Dedifferentiated amniotic fluid mesenchymal stem cell (primary cell): ENCODE results near the gene EPN2.
A peak's percentile ranks its signal among the peaks of the same experiment; 100 is the strongest.

Source experiments
- DNase-seq: peaks from one replicate; pipeline ENCODE4 v3.0.0-alpha.2; 2016; ENCODE audit errors: extremely low spot score

EPN2 gene

GRCh38 chr17:19331134-19331533, 94.0 kb downstream of the EPN2 start:
- DNase-seq = peak; percentile 82

GRCh38 chr17:19331543-19332245, 94.5 kb downstream of the EPN2 start:
- no peak for DNase-seq

GRCh38 chr17:19332371-19333131, 95.4 kb downstream of the EPN2 start:
- DNase-seq = no peak

- no peak for DNase-seq
Observed at GRCh38 chr17:19333132-19333440, 95.9 kb downstream of the EPN2 start.

DNA sequence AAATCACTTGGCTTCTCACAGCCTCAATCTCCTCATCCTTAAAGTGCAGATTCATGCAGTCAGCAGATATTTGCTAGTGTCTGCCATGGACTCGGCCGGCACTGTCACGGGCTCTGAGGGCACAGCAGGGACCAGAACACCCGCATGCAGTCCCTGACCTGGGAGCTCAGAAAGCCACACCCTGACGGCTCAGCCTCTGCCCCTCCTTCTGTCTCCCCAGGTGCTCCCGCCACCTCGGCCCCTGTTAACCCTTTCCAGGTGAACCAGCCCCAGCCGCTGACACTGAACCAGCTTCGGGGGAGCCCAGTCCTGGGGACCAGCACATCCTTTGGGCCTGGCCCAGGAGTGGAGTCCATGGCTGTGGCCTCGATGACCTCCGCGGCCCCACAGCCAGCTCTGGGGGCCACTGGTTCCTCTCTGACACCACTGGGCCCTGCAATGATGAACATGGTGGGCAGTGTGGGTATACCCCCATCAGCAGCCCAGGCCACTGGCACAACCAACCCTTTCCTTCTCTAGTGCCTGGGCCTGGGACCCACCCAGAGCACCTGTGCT, 96.6 kb downstream of the EPN2 start:
- no peak for DNase-seq

DNA sequence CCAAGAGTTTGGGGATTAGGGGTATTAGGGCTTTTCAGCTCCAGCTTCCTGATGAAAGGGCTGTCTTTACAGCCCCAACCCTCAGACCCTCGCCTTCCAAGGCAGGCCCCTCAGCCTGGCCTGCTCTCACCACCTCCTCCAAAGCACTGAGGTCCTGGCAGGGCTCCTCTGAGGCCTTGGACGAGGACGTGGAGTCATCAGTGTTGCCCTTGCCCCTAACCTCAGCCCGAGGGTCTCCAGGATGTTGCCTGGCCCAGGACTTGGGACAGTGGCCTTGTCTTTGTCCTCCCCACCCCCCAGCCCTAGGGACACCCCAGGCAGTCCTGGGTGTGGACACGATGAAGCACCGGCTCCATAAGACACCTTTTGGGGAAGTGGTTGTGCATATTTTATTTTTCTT, 97.2 kb downstream of the EPN2 start:
- no peak for DNase-seq

DNA sequence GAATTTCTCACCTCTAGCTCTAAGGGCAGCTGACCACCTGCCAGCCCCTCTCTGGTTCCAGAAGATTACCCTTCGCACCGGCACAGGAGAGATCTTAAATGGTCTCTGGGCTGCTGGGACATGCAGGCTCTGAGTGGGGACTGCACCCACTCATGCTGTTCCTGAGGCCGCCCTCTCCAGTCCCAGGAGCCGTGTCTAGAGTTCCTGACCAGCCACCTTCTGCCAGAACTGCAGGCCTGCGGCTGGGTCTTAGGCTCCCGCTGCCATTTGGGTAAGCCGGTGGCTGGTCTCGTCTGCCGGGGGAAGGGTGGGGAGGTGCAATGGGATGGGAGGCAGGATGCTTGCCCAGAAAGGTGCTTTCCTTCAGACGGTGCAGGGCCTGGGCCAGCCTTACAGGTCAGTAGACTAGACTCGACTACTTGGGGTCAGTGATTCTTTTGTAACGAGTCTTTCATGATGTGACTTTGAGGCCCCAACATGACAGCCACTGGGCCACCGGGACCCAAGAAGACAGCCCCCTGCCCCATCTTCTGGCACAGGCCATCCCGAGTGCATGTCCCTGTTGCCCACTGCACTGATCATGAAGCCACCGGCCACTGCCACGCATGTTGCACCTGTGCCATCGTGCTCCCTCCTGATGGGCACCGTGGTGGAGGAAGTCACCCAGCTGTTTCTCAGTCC, 98.9 kb downstream of the EPN2 start:
- DNase-seq = no peak

DNA sequence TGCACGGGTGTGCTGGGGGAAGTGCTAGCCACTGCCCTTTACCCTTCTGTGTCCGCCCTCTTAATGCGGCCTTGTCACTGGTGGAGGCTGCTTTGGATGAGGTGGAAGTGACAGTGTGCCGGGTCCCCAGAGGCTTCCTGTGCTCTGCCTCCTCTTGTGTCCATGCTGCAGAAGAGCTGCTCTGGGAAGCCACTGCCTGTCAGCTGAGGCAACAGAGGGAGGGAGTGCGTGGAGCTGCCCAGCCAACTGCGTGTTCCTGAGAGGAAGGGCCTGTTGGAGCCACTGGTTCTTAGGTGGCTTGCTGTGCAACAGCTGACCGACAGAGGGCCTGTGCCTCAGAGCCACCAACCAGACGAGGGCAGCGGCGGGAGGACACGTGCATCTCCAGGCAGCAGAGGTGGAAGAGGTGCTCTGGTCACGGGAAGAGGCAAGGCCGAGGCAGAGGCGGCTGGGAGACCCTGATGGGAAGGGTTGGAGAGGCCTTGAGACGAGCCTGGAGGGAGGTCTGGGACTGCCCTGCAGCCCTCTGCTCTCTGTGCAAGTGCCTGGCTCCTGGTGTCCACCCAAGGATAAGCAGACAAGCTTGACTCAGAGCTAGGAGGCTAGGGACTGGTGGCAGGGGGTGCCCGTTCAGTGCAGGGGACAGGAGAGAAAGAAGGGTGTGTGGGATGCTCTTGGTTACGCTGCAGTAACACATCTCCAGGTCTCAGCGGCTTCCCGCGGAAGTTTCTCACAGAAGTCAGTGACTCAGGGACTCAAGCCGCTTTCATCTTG, 100.0 kb downstream of the EPN2 start:
- DNase-seq = no peak

- DNase-seq = no peak
Observed at GRCh38 chr17:19337712-19338023, 100.5 kb downstream of the EPN2 start.

- DNase-seq = no peak
Observed at GRCh38 chr17:19338031-19338990, 101.1 kb downstream of the EPN2 start.

GRCh38 chr17:19339341-19339815, 102.2 kb downstream of the EPN2 start:
- DNase-seq = no peak

GRCh38 chr17:19341211-19341631, 104.1 kb downstream of the EPN2 start:
- DNase-seq = no peak

DNA sequence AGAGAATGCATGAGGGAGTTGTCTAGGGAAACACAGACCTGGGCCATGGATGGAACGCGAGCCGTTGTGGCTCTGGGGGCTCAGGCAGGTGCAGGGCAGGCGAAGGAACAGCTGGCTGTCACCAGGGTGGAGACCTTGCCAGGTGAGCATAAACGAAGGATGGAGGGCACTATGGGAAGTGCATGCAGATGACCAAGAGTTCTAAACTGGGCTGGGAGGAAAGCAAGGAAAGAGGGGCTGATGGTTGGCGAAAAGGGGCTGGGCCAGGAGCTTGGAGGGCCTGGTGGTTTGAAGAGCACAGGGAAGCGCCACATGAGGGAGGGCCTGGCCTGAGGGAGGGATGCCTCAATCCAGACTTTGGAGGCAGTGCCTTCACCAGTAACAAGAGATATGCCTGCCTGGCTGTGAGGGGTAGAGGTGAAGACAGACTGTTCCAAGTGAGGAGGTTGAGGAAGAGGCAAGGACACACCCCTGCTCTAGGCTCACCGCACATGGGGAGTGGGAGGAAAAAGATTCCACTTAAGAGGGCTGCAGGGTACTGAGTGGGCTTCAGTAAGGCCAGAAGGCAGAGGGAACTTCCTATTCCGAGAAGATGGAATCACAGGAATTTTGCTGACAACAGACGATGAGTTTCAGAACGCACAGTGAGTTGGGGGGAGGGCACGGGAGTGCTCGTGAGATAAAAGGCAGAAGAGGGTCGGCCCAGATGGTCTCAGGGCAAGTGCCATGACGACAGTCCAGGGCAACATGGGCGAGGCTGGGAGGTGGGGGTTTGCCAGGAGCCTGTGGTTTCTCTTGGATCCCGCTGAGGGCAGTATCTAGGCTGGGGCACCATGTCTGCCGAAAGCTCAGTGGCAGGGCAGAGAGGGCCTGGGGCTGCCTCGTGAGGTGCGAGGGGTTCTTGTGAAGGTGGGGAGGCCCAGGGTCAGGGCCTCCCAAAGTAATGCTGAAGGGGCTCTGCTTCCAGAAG, 104.8 kb downstream of the EPN2 start:
- DNase-seq = no peak

- no peak for DNase-seq
Observed at GRCh38 chr17:19342611-19343255, 105.6 kb downstream of the EPN2 start.

- DNase-seq = no peak
Observed at GRCh38 chr17:19343256-19343630, 106.1 kb downstream of the EPN2 start.

DNA sequence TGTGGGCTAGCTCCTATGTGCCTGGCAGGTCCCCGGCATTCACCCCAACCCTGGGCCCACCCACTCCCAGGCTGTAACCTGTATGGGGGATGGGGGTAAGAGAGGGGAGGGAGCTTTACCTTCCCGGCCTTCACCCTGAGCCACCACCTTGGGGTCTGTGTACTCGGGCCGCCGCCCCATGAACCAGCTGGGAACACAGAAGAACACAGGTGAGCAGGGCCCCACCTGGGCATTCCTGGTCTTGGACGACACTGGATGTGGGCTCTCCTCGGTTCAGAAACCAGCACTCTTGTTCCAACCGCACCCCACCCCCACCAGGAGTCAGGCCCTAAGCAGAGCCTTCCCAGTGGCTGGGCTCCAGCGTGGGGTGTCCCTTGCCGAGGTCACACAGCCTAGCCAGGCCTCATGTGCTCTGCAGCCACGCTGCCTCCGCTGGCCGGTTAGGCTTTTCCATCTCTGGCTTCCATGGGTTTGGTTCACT, 106.5 kb downstream of the EPN2 start:
- DNase-seq = no peak

- DNase-seq = no peak
Observed at GRCh38 chr17:19344311-19345066, 107.3 kb downstream of the EPN2 start.

- DNase-seq = no peak
Observed at GRCh38 chr17:19345067-19345460, 107.9 kb downstream of the EPN2 start.
